ENCODE results near the gene PCSK7.
"Not testable (repeated sequence)": the region's sequence is repeated elsewhere in the genome, so short reads cannot be mapped to it uniquely, and the experiment has no call there.

PCSK7 gene, protein sequence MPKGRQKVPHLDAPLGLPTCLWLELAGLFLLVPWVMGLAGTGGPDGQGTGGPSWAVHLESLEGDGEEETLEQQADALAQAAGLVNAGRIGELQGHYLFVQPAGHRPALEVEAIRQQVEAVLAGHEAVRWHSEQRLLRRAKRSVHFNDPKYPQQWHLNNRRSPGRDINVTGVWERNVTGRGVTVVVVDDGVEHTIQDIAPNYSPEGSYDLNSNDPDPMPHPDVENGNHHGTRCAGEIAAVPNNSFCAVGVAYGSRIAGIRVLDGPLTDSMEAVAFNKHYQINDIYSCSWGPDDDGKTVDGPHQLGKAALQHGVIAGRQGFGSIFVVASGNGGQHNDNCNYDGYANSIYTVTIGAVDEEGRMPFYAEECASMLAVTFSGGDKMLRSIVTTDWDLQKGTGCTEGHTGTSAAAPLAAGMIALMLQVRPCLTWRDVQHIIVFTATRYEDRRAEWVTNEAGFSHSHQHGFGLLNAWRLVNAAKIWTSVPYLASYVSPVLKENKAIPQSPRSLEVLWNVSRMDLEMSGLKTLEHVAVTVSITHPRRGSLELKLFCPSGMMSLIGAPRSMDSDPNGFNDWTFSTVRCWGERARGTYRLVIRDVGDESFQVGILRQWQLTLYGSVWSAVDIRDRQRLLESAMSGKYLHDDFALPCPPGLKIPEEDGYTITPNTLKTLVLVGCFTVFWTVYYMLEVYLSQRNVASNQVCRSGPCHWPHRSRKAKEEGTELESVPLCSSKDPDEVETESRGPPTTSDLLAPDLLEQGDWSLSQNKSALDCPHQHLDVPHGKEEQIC

DNA sequence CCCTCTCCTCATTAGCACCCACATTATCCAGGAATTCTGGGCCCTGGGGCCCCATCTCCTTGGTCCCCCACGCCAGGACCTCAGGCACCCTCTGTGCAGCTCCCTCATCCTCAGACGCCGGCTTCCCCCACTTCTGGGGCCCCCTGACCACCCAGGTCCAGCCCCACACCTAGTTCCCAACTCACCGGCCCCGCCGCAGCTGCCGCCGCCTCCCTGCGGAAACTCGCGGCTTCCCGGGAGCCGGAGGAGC is at the start of gene PCSK7:
Gene PCSK7, minus strand, starts transcription at position 232 of the 250 bp plus-strand sequence. CDS start 2,229 bp downstream, outside the sequence.
- no peak for DNase-seq

DNA sequence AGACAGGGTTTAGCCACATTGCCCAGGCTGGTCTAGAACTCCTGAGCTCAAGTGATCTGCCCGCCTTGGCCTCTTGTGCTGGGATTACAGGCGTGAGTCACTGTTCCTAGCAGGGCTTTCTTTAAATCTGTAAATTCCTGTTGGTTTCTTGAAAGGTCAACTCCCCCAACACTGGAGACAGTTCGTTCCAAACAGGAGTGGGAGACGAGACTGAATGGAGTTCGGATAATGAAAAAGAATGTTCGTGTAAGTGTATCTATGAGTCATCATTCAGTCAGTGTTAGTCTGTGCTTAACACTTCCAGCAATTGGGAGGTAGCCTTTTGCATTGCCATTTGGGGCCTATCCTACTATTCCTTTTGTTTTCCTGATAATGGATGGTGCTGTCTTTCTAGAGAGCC is 49.3 kb upstream of the PCSK7 start:
- no peak for DNase-seq

DNA sequence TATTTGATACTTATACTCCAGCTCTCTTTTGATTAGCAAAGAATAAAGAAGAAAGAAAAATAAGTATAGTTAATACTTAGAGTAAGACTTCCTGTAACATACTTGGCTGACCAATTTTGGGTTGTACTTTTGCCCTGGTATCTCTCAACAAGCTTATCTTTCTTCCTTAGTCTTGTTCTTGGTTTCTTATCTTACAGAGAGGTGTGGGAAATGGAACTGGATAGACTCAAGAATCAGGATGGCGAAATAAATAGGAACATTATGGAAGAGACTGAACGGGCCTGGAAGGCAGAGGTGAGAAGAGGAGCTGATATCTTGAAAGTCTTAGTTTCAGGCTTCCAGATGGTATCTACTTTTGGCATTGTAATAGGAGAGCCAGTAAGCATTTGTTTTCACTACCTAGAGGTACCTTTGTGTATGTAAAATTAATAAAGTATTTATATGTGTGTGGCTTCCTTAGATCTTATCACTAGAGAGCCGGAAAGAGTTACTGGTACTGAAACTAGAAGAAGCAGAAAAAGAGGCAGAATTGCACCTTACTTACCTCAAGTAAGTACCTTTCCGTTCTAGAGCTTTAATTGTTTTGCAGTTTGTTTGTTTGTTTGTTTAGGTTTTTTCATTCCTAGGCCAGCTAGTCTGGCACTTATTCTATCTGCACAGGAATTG is 48.0 kb upstream of the PCSK7 start:
- no peak for DNase-seq

DNA sequence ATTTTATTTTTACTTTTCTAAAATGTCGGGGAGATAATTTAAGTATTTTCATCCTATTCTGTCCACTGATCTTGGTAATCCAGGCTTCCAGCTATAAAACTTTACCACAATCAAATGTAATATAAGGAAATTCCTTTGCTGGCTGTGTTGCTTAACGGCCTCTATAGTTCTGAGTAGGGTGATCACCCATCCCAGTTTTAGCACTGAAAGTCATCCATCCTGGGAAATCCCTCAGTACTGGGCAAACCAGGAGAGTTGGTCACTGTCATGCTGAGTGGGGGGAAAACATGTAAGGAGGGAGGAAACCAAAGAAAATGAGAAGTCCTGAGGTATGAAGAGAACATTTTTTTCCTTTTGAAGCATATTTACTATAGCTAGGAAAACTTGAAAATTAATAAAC is 46.5 kb upstream of the PCSK7 start:
- no peak for DNase-seq

DNA sequence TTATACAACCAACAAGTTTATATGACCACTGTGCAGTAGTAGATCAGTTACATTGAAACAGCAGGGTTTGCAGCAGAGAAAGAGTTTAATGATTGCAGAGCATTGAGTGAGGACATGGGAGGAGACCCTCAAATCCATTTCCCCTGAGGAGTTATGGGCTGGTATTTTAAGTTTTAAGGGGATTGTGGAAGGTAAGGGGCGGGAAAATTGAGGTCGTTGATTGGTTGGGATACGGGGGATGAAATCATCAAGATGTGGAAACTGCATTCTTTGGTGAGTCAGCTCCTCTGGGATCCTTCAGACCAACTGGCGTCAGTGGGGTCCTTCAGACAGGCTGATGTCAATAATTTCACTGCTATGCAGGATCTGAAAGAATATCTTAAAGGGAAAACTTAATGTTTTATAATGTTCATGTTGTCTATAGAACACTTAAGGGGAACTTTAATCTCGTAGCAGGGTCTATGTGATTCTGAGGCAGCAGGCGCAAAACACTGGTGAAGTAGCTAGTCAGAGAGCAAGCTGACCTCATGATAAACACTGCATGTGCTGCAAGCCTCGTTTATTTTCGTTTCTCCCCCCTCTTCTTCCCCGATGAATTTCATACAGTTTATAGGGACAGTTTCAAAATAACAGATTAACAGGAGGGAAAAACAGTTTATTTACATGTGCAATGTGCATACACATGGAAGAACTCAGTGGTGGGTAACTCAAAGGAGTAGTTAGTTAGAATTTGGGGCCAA is 41.8 kb upstream of the PCSK7 start:
- DNase-seq, result peak; percentile 43

DNA sequence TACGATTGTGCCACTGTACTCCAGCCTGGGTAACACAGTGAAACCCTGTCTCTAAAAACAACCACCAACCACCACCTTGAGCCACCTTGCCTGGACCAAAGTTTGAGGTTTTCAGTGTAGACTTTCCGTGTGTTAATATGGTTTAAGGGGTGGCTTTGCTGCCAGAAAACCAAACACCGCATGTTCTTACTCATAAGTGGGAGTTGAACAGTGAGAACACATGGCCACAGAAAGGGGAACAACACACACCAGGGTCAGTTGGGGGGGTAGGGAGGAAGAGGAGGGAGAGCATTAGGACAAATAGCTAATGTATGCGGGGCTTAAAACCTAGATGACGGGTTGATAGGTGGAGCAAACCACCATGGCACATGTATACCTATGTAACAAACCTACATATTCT is 40.3 kb upstream of the PCSK7 start:
- DNase-seq, result not testable (repeated sequence)

DNA sequence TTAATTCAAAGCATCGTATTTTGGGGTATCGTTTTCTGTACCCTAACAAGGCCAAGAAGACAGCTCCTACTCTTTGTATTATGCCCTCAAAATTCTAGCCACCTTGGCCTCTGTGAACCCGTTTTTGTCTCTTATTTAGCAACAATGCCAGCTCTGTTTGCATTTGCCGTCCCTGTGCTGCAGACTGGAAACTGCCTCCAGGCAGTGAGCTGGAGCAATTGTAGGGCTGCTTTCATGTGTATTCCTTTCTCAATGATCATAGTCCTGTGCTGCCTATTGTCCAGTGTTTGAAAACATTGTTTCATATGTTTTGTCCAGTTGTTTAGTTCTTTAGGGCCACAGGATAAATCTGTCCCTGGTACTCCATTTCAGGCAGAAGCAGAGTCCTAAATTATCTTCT is 39.3 kb upstream of the PCSK7 start:
- DNase-seq, result no peak

DNA sequence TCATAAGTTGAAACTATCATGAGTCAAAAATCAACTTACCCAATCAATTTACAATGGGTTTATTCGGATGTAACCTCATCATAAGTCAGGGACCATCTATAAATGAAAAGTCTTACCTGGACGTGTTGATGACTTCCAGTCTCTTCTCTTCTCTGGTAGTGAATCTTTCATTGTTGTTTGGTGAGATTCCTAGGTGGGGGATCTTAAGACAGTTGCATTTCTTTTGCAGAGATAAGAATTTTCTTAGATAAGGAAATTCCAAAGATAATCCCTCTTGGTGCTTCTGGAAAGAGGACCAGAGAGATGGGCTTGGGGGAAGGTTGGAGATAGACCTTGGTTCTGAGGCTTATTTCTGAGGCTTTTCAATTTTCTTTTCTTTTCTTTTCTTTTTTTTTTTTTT is 38.0 kb upstream of the PCSK7 start:
- no peak for DNase-seq

DNA sequence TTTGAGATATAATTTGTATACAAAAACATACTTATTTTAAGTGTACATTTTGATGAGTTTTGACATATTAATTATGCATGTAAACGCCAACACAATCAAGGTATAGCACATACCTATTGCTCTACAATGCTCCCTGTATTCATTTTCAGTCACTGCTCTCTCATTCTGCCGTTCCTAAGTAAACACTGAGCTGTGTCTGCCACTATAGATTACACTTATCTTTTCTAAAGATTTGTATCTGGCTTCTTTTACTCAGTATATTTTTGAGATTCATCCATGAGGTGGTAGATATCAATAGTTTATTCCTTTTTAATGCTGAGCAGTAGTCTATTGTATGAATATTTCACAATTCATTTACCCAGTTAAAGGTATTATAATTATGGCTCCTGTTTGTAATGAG is 33.9 kb upstream of the PCSK7 start:
- DNase-seq, result no peak

DNA sequence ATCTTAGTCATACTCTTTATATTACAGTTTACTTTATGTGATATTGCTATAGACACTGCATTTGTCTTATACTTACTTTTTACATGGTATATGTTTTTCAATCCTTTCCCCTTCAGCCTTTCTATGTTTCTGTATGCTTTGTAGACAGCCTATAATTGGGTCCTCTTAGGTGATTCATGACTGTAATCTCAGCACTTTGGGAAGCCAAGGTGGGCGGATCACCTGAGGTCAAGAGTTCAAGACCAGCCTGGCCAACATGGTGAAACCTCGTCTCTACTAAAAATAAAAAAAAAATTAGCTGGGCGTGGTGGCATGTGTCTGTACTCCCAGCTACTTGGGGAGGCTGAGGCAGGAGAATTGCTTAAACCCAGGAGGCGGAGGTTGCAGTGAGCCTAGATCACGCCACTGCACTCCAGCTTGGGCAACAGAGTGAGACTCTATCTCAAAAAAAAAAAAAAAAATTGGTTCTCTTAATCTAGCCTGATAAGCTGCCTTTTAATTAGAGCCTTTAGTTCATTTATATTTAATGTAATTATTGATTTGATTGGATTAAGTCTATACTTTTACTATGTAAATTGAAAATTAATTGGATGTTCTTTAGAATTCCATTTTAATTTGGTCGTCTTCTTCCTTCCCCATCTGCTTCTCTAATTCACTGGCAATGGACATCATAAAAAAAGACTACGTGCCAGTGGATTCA is 32.9 kb upstream of the PCSK7 start:
- DNase-seq, result not testable (repeated sequence)

DNA sequence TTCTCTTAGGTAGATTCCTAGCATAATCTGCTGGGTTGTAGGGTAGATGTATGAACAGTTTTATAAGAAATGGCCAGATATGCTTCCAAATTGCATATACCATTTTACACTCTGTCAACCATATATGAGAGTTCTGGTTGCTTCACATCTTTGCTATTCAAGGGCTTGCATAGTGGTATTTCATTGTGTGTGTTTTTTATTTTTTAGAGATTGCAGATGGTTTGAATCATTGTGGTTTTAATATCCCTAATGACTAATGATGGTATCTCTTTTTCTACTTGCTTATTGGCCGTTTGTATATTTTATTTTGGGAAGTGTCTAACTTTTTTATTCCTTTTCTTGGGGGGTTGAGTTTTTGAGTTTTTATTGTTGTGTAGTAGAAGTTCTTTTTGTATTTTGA is 27.5 kb upstream of the PCSK7 start:
- DNase-seq, result no peak

DNA sequence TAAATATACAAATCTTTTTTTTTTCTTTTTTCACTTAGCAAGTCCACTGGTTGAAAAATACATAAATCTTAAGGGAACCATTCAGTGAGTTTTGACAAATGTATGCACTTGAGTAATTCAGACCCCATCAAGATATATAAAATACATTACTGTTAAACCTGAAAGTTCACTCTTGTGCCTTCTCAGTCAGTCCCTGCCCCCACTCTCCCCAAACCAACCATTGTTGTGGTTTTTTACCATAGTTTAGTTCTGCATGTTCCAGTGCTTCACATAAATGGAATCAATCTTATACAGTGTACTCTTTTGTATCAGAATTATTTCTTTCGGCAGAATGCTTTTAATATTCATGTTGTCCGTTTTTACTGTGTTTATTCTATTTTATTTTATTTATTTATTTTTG is 26.7 kb upstream of the PCSK7 start:
- DNase-seq, result no peak

DNA sequence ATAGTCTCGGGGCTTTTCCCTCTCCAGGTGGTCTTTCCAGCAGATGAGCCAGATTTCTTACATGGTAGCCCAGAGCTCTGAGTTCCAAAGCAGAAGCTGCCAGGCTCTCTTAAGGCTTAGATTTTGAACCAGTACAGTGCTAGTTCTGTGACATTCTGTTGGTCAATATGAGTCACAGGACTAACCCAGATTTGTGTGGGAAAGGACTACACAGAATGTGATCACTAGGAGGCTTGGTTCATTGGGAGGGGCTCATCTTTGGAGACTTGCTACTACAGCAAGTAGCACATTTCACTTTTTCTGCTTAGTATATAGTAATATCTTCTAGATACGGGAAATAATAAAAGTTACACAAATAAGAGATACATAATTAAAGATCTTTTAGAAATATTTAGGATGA is 24.7 kb upstream of the PCSK7 start:
- no peak for DNase-seq

DNA sequence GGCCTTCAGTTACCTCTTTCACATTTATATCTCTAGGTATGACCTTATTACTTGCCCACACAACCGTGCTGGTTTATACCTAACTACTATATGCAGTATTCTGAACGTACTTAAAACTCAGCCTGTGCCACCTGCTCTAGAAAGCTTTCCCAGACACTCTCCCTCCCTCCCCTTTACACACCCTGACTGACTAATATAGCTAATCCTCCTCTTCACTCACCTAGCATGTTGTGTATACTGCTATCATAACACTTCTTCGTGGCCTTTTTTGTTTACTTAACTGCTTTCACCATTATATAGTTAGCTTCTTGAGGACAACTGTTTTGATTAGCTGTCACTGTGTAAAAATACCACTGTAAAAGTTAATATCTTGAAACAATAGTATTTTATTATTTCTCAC is 24.1 kb upstream of the PCSK7 start:
- no peak for DNase-seq

DNA sequence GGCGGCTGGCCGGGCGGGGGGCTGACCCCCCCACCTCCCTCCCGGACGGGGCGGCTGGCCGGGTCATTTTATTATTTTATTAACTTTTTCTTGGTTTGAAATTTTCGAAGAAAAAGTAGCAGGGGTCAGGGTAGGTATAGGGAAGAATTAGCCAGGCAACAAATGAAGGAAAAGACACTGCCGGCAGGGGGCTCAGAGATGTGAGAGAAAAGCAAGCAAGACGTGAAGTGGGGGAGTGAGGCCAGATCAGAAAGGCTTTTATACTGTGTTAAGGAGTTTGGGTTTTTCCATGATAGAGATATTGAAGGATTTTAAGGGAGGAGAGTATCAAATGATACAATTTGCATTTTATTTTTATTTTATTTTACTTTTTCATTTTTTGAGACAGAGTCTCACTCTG is 19.6 kb upstream of the PCSK7 start:
- DNase-seq, result no peak

DNA sequence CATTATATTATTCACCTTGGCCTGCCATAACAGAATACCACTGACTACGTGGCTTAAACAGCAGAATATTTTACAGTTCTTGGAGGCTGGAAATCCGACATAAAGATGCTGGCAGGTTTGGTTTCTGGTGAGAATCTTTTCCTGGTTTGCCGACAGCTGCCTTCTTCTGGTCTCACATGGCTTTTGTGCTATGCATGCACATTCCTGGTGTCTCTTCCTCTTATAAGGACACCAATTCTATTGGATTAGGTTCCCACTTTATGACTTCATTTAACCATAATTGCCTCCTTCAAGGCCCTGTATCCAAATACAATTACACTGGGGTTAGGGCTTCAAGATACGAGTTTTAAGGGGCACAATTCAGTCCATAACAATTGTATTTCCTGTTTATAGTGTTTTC is 17.7 kb upstream of the PCSK7 start:
- no peak for DNase-seq

DNA sequence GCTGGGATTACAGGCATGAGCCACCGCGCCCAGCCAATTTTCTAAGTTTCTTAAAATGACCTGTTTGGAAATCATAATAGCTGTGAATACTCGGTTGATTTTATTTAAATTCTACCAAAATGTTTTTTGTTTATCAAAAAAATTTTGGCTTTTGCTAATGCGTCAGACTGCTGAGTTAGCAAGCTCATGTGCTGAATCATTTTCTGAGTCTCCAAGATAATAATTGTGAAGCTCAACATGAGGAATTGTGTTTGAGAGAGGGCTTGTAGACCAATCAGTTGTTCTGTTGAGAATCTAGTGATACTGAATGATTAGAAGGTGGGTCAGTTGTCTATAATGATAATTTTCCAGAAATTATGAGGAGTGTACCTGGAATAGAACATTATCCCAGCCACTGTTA is 16.5 kb upstream of the PCSK7 start:
- no peak for DNase-seq

DNA sequence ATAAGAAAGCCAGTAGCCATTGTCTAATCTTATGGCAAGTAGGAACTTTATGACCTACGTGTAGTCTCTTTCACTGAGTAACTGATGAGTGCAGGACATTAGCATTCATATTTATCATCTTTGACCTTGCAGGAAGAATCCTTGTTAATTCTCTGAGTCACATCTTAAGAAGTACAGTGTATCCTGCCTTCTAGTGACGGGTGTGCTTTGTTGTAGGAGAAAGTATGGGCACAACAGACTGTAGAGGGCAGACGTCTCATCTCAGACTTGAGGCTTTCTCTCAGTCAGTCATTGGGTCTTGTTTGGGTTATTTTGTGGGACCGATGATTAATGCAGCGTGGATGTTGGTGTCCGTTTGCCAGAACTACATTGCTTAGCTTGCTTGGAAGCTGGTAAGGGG is 7.4 kb upstream of the PCSK7 start:
- DNase-seq, result no peak

DNA sequence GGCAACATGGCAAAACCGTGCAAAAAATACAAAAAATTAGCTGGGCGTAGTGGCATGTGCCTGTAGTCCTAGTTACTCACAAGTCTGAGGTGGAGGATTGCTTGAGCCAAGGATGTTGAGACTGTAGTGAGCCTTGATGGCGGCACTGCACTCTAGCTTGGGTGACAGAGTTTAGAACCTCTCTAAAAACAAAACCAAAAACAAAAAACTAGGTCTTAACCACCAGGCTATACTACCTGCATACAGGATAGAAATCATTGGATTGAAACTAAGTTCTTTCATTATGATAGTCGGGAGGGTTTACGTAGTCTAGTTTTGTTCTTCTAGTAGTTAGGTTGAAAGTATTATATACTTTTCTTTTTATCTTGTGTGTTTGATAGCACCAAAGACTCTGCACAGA is 6.3 kb upstream of the PCSK7 start:
- DNase-seq, result no peak

DNA sequence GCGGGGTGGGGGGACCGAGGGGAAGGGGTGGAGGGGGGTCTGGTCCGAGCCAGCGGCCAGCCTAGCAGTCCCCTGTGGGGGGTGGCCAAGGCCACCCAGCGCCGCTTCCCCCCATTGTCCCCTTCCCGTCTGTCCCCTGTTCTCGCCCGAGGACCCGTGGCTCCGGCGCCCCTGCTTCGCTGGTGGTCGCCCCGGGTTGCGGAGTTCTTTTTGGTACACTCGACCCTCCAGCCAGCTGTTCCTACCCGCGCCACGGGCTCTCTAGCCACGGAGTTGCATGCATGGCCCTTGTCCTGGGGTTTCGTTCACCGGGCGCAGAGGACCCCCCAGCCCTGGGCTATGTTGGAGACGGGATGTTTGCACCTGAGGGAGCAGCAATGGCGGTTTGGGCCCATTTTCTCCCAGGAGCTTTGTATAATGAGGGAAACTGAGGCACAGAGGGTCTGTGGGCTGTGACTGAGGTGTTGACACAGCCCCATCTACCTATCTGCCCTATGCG is 1.1 kb upstream of the PCSK7 start:
- DNase-seq, result no peak

DNA sequence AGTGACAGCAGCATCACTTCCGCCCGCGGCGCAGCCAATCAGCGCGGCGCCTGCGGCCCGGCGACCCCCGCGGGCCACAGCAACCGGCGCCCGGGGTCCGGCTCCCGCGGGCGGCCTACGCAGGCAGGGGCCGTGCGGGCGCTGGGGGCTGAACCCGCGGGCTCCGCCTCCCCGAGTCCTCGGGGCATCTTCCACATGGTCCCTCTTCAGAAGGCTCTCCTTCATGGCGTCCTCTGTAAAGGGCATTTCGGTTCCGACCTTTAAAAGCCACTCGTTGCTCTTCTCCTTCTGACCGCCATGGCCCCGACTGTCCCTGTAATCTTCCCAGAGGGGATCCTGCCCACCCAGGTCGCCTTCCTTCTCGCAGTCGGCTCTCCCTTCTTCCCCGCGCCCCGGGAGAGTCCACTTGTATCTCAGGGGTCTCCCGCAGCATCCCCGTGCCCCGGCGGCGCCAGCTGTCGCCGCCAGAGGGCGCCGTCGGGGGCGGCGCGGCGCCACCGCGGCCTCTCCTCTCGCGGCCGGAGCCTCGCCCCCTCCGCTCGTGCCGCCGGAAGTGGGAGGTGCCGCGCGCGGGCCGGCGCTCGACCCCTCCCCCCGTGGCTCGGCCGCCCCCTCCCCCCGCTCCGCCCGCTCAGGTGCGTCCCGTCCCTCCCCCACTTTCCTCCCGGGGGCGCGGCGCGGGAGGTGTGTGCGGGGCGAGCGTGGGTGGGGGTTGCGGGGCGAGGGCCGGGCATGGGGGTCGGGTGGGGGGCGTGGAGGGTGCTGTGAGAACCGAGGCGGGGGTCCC is 412 bp upstream of the PCSK7 start, which contains the start of gene RNF214:
Gene RNF214, plus strand, starts transcription at position 580 of the 787 bp plus-strand sequence. CDS start 1,602 bp downstream, outside the sequence.
- peak; percentile 47 for DNase-seq

Data from NCI-H2227 treated with DMSO at 0.1 percent for 48 hours (cell line).